GM23248 (cell line): Measurements from ENCODE around the gene KIAA2012.

Source experiments
- EZH2 ChIP-seq: fragments of 200-600 bp; sonication (generic); IDR thresholded peaks from 2 replicates; pipeline ENCODE4 v1.6.1; 2018; ENCODE audit warnings: antibody characterized with exemption, mild to moderate bottlenecking; ENCODE audit not compliant: insufficient read depth, poor library complexity, severe bottlenecking
- EZH2phosphoT487 ChIP-seq: fragments of 200-600 bp; sonication (generic); IDR thresholded peaks from 2 replicates; pipeline ENCODE4 v1.6.1; 2018; ENCODE audit warnings: antibody characterized with exemption, moderate library complexity, mild to moderate bottlenecking, low read depth; ENCODE audit not compliant: insufficient read depth

DNA sequence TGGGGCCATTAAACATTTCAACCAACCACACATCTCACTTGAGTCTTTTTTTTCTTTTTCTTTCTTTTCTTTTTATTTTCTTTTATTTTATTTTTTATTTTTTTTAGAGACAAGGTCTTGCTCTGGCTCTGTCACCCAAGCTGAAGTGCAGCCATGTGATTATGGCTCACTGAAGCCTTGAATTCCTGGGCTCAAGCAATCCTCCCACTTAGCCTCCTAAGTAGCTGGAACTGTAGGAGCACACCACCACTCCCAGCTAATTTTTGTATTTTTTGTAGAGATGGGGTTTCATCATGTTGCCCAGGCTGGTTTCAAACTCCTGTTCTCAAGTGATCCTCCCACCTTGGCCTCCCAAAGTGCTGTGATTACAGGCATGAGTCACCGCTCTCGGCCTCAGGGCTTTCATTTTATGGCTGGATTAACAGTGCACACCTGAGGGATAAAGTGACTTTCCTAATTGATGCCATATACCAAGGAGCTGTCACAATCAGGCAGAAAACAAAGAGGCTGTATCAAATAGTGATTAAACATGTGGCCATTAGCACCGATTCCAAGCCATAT, 21.5 kb downstream of the KIAA2012 start:
- no peak for TF ChIP-seq EZH2
- no peak for TF ChIP-seq EZH2phosphoT487
